WTC11 (cell line): ENCODE measurements around the gene MED19. TPM values are rescaled to one million over a fixed set of nuclear protein-coding genes. Genes with fewer than 3 reads are reported as not detected.
A peak's percentile ranks its signal among the peaks of the same experiment; 100 is the strongest.
"Not testable (repeated sequence)": the region's sequence is repeated elsewhere in the genome, so short reads cannot be mapped to it uniquely, and the experiment has no call there.

Source experiments
- ATAC-seq: fragments of 200-7000 bp; cut with Tn5 transposase; 2 replicates; pipeline ENCODE4 v1.10.0; 2021; ENCODE audit warnings: mild to moderate bottlenecking, moderate library complexity
- CTCF ChIA-PET: fragments of 300-600 bp; sonication (Branson Sonifier 250); formaldehyde crosslinking; loops from one replicate; lab custom pipeline; 2021; ENCODE audit warnings: antibody characterized with exemption; lab: Charles Lee
- POLR2A ChIA-PET: fragments of 350-600 bp; sonication (Branson Sonifier 250); formaldehyde crosslinking; loops from one replicate; lab custom pipeline; 2021; ENCODE audit warnings: antibody characterized with exemption; lab: Charles Lee
- DNase-seq: peaks from one replicate; pipeline ENCODE4 v3.0.0; 2021; ENCODE audit warnings: low spot score
- H3K27ac Mint-ChIP-seq: 2 replicates; pipeline ENCODE4 v1.8.0; 2021; ENCODE audit warnings: mixed read lengths
- H3K27me3 Mint-ChIP-seq: 2 replicates; pipeline ENCODE4 v1.8.0; 2021; ENCODE audit warnings: low read depth, mild to moderate bottlenecking, moderate library complexity, mixed read lengths
- H3K36me3 Mint-ChIP-seq: 2 replicates; pipeline ENCODE4 v1.8.0; 2021; ENCODE audit warnings: mixed read lengths
- H3K4me1 Mint-ChIP-seq: 2 replicates; pipeline ENCODE4 v1.8.0; 2022; ENCODE audit warnings: mixed read lengths
- H3K4me3 Mint-ChIP-seq: 2 replicates; pipeline ENCODE4 v1.8.0; 2021; ENCODE audit warnings: mild to moderate bottlenecking, moderate library complexity, mixed read lengths
- H3K9me3 Mint-ChIP-seq: 2 replicates; pipeline ENCODE4 v1.8.0; 2021; ENCODE audit warnings: mixed read lengths
- ATF3 ChIP-seq: sonication (generic); formaldehyde crosslinking; conservative IDR thresholded peaks from 2 replicates; pipeline ENCODE4 v1.8.1; 2022; ENCODE audit warnings: mild to moderate bottlenecking, missing genetic modification reagents
- ESRRA ChIP-seq: sonication (generic); formaldehyde crosslinking; IDR thresholded peaks from 2 replicates; pipeline ENCODE4 v1.8.1; 2022; ENCODE audit warnings: mild to moderate bottlenecking, missing genetic modification reagents, borderline replicate concordance
- FOXK1 ChIP-seq: sonication (generic); formaldehyde crosslinking; IDR thresholded peaks from 2 replicates; pipeline ENCODE4 v1.8.0; 2022; ENCODE audit warnings: mild to moderate bottlenecking, moderate library complexity, missing genetic modification reagents
- FOXP1 ChIP-seq: sonication (generic); formaldehyde crosslinking; IDR thresholded peaks from 2 replicates; pipeline ENCODE4 v1.8.0; 2022; ENCODE audit warnings: missing genetic modification reagents, mild to moderate bottlenecking, moderate library complexity, borderline replicate concordance
- JUN ChIP-seq: sonication (generic); formaldehyde crosslinking; IDR thresholded peaks from 2 replicates; pipeline ENCODE4 v1.8.0; 2023; ENCODE audit warnings: mild to moderate bottlenecking, missing genetic modification reagents
- NR2C2 ChIP-seq: sonication (generic); formaldehyde crosslinking; IDR thresholded peaks from 2 replicates; pipeline ENCODE4 v1.8.0; 2022; ENCODE audit warnings: mild to moderate bottlenecking, missing genetic modification reagents
- SP1 ChIP-seq: sonication (generic); formaldehyde crosslinking; conservative IDR thresholded peaks from 2 replicates; pipeline ENCODE4 v1.8.1; 2022; ENCODE audit warnings: missing genetic modification reagents
- ZNF121 ChIP-seq: sonication (generic); formaldehyde crosslinking; IDR thresholded peaks from 2 replicates; pipeline ENCODE4 v1.8.0; 2023; ENCODE audit warnings: missing genetic modification reagents
- ZNF532 ChIP-seq: fragments of 250-450 bp; sonication (Bioruptor Pico); IDR thresholded peaks from 2 replicates; pipeline ENCODE4 v1.9.0; 2021; ENCODE audit warnings: mild to moderate bottlenecking, borderline replicate concordance
- total RNA-seq: library from RNA; stranded (reverse); gene quantifications from 3 replicates; pipeline ENCODE4 v1.2.3, GENCODE V29; 2021
- TF ChIP-seq, protein P1 (sequence below): sonication (generic); formaldehyde crosslinking; IDR thresholded peaks from 2 replicates; pipeline ENCODE4 v1.8.0; 2023; ENCODE audit warnings: missing genetic modification reagents
- TF ChIP-seq, protein P2 (sequence below): sonication (generic); formaldehyde crosslinking; IDR thresholded peaks from 2 replicates; pipeline ENCODE4 v1.8.0; 2022; ENCODE audit warnings: mild to moderate bottlenecking, missing genetic modification reagents
- TF ChIP-seq, protein P3 (sequence below): sonication (generic); formaldehyde crosslinking; IDR thresholded peaks from 2 replicates; pipeline ENCODE4 v1.8.1; 2023; ENCODE audit warnings: mild to moderate bottlenecking, moderate library complexity, missing genetic modification reagents
- TF ChIP-seq, protein P4 (sequence below): sonication (generic); formaldehyde crosslinking; IDR thresholded peaks from 2 replicates; pipeline ENCODE4 v1.8.1; 2022; ENCODE audit warnings: mild to moderate bottlenecking, moderate library complexity, missing genetic modification reagents
- TF ChIP-seq, protein P5 (sequence below): sonication (generic); formaldehyde crosslinking; IDR thresholded peaks from 2 replicates; pipeline ENCODE4 v1.8.1; 2023; ENCODE audit warnings: mild to moderate bottlenecking, missing genetic modification reagents, moderate library complexity

Gene MED19
- total RNA-seq, 1 experiment from 2014 or later: 19.1 TPM

DNA sequence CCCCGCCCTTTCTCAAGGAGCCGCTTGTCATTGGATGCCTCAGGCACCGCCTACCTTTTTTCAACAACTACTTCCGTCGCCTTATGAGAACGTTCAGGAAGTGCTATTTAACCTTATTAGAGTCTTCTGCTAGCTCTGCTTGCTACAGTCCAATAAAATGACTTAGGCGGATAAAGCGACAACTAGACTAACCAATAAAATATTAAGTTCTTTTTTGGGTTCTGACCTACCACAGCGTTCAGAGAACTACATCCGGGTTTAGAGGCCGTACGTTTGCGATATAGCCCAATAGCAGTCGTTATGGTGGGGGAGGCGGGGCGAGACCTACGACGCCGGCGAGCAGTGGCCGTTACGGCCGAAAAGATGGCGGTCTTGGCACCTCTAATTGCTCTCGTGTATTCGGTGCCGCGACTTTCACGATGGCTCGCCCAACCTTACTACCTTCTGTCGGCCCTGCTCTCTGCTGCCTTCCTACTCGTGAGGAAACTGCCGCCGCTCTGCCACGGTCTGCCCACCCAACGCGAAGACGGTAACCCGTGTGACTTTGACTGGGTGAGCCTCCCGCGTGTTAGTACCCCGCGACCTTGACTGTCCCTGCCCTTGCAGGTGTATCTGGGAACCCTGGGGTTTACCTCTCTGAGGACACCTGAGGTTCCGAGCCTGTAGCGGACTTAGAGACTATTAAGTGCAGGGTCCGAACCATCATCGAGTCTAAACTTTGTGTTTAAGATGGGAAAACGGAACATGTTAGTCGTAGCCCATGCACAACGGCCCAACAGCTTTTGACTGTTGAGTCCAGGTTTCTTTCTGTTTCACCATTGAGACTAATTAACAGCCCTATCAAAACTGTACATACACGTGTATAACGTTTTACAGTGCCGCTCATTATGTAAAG is 488 bp upstream of the MED19 start, which contains the start of gene TMX2 (continued):
- TF ChIP-seq NR2C2 (CRISPR knock-in tag) (peak; percentile 71; the same call in 1 of the 2 replicates), ZNF121 (0 out of 2 replicates have a peak, but pooled peaks have one; percentile 17), JUN (peak; percentile 84; the same call in 1 of the 2 replicates), ESRRA (CRISPR knock-in tag) (peak; percentile 83; the same call in 1 of the 2 replicates), FOXP1 (CRISPR knock-in tag) (0 out of 2 replicates have a peak, but pooled peaks have one; percentile 24), SP1 (CRISPR knock-in tag) (peak; percentile 79), FOXK1 (CRISPR knock-in tag) (0 out of 2 replicates have a peak, but pooled peaks have one; percentile 7)
- TF ChIP-seq, protein P1, sequence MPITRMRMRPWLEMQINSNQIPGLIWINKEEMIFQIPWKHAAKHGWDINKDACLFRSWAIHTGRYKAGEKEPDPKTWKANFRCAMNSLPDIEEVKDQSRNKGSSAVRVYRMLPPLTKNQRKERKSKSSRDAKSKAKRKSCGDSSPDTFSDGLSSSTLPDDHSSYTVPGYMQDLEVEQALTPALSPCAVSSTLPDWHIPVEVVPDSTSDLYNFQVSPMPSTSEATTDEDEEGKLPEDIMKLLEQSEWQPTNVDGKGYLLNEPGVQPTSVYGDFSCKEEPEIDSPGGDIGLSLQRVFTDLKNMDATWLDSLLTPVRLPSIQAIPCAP (CRISPR knock-in tag): 0 out of 2 replicates have a peak, but pooled peaks have one; percentile 25
- TF ChIP-seq, protein P2, sequence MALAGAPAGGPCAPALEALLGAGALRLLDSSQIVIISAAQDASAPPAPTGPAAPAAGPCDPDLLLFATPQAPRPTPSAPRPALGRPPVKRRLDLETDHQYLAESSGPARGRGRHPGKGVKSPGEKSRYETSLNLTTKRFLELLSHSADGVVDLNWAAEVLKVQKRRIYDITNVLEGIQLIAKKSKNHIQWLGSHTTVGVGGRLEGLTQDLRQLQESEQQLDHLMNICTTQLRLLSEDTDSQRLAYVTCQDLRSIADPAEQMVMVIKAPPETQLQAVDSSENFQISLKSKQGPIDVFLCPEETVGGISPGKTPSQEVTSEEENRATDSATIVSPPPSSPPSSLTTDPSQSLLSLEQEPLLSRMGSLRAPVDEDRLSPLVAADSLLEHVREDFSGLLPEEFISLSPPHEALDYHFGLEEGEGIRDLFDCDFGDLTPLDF (CRISPR knock-in tag): no peak
- TF ChIP-seq, protein P3, sequence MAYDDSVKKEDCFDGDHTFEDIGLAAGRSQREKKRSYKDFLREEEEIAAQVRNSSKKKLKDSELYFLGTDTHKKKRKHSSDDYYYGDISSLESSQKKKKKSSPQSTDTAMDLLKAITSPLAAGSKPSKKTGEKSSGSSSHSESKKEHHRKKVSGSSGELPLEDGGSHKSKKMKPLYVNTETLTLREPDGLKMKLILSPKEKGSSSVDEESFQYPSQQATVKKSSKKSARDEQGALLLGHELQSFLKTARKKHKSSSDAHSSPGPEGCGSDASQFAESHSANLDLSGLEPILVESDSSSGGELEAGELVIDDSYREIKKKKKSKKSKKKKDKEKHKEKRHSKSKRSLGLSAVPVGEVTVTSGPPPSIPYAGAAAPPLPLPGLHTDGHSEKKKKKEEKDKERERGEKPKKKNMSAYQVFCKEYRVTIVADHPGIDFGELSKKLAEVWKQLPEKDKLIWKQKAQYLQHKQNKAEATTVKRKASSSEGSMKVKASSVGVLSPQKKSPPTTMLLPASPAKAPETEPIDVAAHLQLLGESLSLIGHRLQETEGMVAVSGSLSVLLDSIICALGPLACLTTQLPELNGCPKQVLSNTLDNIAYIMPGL (CRISPR knock-in tag): peak; percentile 66; the same call in 1 of the 2 replicates

GRCh38 chr11:57709802-57710367 is 2.1 kb downstream of the MED19 start:
- ChIA-PET CTCF (no interaction called here), POLR2A (no interaction called here)
- H3K9me3 Mint-ChIP-seq: no peaks in the 10 kb centered on the region
- no peaks in the 10 kb centered on the region for H3K27me3 Mint-ChIP-seq
- H3K27ac Mint-ChIP-seq: no peak overlapping the region
- peak overlapping the region; percentile 100; the same call in 1 of the 2 replicates for H3K4me3 Mint-ChIP-seq
- peaks cover 26% of the 10 kb centered on the region for H3K4me1 Mint-ChIP-seq
- H3K36me3 Mint-ChIP-seq: peaks cover 21% of the 10 kb centered on the region
- TF ChIP-seq, protein P3 (CRISPR knock-in tag): no peak
- TF ChIP-seq ZNF532 (CRISPR knock-in tag) (no peak), NR2C2 (CRISPR knock-in tag) (no peak), ATF3 (CRISPR knock-in tag) (no peak)
- TF ChIP-seq, protein P4, sequence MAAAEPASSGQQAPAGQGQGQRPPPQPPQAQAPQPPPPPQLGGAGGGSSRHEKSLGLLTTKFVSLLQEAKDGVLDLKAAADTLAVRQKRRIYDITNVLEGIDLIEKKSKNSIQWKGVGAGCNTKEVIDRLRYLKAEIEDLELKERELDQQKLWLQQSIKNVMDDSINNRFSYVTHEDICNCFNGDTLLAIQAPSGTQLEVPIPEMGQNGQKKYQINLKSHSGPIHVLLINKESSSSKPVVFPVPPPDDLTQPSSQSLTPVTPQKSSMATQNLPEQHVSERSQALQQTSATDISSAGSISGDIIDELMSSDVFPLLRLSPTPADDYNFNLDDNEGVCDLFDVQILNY (CRISPR knock-in tag): no peak
- TF ChIP-seq, protein P5, sequence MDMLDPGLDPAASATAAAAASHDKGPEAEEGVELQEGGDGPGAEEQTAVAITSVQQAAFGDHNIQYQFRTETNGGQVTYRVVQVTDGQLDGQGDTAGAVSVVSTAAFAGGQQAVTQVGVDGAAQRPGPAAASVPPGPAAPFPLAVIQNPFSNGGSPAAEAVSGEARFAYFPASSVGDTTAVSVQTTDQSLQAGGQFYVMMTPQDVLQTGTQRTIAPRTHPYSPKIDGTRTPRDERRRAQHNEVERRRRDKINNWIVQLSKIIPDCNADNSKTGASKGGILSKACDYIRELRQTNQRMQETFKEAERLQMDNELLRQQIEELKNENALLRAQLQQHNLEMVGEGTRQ (CRISPR knock-in tag): no peak
- DNase-seq (no peak), ATAC-seq (no peak)

GRCh38 chr11:57705432-57705831 is 6.6 kb downstream of the MED19 start:
- CTCF ChIA-PET: interaction anchor here (1.8 kb wide), 1 partner anchor 95 kb away, joined by 4 read pairs; no protein-coding TSS in a partner anchor
- H3K4me1 Mint-ChIP-seq, H3K4me3 Mint-ChIP-seq, DNase-seq, H3K27ac Mint-ChIP-seq, ATAC-seq, H3K27me3 Mint-ChIP-seq, H3K9me3 Mint-ChIP-seq: not testable (repeated sequence)
- H3K36me3 Mint-ChIP-seq: peaks cover 29% of the 10 kb centered on the region
- POLR2A ChIA-PET: interaction anchor here (0.7 kb wide), 1 partner anchor 101 kb away, joined by 5 read pairs; no protein-coding TSS in a partner anchor
